ENCODE results near the gene COLQ. TPM values are rescaled to one million over a fixed set of nuclear protein-coding genes. Genes with fewer than 3 reads are reported as not detected.

Gene COLQ
- total RNA-seq, 2 experiments from 2014 or later = 2.3 to 2.9 TPM

GRCh38 chr3:15456321-15456720 is 65.2 kb downstream of the COLQ start:
- intact Hi-C loops (cut with micrococcal nuclease) = no loop called here
- ChIA-PET CTCF (no interaction called here), POLR2A (interaction anchor here (1.5 kb wide), 1 partner anchor 12 kb away, joined by 3 read pairs; no protein-coding TSS in a partner anchor)
- H3K27ac Mint-ChIP-seq = no peak overlapping the region
- no peaks in the 10 kb centered on the region for H3K27me3 Mint-ChIP-seq
- H3K36me3 Mint-ChIP-seq (ENCODE audit: low read depth) = no peaks in the 10 kb centered on the region
- no peak for TF ChIP-seq CTCF (IDR thresholded peaks at IDR 0.05)
- H3K4me3 Mint-ChIP-seq = no peak overlapping the region
- ATAC-seq (no peak), DNase-seq (no peak)
- no peaks in the 10 kb centered on the region for H3K9me3 Mint-ChIP-seq
- peaks cover 8% of the 10 kb centered on the region for H3K4me1 Mint-ChIP-seq (ENCODE audit: low read depth)

- no peaks in the 10 kb centered on the region for H3K36me3 Mint-ChIP-seq (ENCODE audit: low read depth)
- no peaks in the 10 kb centered on the region for H3K27me3 Mint-ChIP-seq
- H3K27ac Mint-ChIP-seq = no peak overlapping the region
- peaks cover 2% of the 10 kb centered on the region for H3K4me1 Mint-ChIP-seq (ENCODE audit: low read depth)
- no peak for DNase-seq
- no peak overlapping the region for H3K4me3 Mint-ChIP-seq
- ATAC-seq = no peak
- POLR2A ChIA-PET = interaction anchor here (1.5 kb wide), 1 partner anchor 11 kb away, joined by 3 read pairs; no protein-coding TSS in a partner anchor
- CTCF ChIA-PET = interaction anchor here (1.2 kb wide), 1 partner anchor 51 kb away, joined by 4 read pairs; no protein-coding TSS in a partner anchor
- intact Hi-C loops (cut with micrococcal nuclease) = no loop called here
- no peaks in the 10 kb centered on the region for H3K9me3 Mint-ChIP-seq
- TF ChIP-seq CTCF (IDR thresholded peaks at IDR 0.05) = no peak
These were observed 65.8 kb downstream of the COLQ start for GRCh38 chr3:15455756-15456155.

- no peaks in the 10 kb centered on the region for H3K27me3 Mint-ChIP-seq
- H3K27ac Mint-ChIP-seq = no peak overlapping the region
- CTCF ChIA-PET = interaction anchor here (1.2 kb wide), 1 partner anchor 50 kb away, joined by 4 read pairs; no protein-coding TSS in a partner anchor
These were observed 66.5 kb downstream of the COLQ start for GRCh38 chr3:15454965-15455364.

GRCh38 chr3:15453991-15454625 is 67.4 kb downstream of the COLQ start:
- Mint-ChIP-seq H3K4me3 (no peak overlapping the region), H3K27me3 (no peaks in the 10 kb centered on the region), H3K27ac (no peak overlapping the region), H3K36me3 (ENCODE audit: low read depth) (no peaks in the 10 kb centered on the region), H3K4me1 (ENCODE audit: low read depth) (no peaks in the 10 kb centered on the region), H3K9me3 (no peaks in the 10 kb centered on the region)
- DNase-seq (no peak), ATAC-seq (no peak)
- ChIA-PET POLR2A (no interaction called here), CTCF (no interaction called here)
- intact Hi-C loops (cut with micrococcal nuclease) = no loop called here
- no peak for TF ChIP-seq CTCF (IDR thresholded peaks at IDR 0.05)

More at GRCh38 chr3:15454965-15455364, 66.5 kb downstream of the COLQ start:
- POLR2A ChIA-PET = interaction anchor here (1.5 kb wide), 1 partner anchor 11 kb away, joined by 3 read pairs; no protein-coding TSS in a partner anchor
- intact Hi-C loops (cut with micrococcal nuclease) = no loop called here
- H3K4me1 Mint-ChIP-seq (ENCODE audit: low read depth) = no peaks in the 10 kb centered on the region
- ATAC-seq (no peak), DNase-seq (no peak)
- H3K36me3 Mint-ChIP-seq (ENCODE audit: low read depth) = no peaks in the 10 kb centered on the region
- H3K9me3 Mint-ChIP-seq = no peaks in the 10 kb centered on the region
- H3K4me3 Mint-ChIP-seq = no peak overlapping the region
- TF ChIP-seq CTCF (IDR thresholded peaks at IDR 0.05) = no peak

GRCh38 chr3:15453501-15453900 is 68.0 kb downstream of the COLQ start:
- ChIA-PET CTCF (no interaction called here), POLR2A (no interaction called here)
- no peaks in the 10 kb centered on the region for H3K9me3 Mint-ChIP-seq

More at GRCh38 chr3:15453501-15453900, 68.0 kb downstream of the COLQ start:
- no peak overlapping the region for H3K27ac Mint-ChIP-seq
- no peaks in the 10 kb centered on the region for H3K36me3 Mint-ChIP-seq (ENCODE audit: low read depth)
- intact Hi-C loops (cut with micrococcal nuclease) = no loop called here
- H3K4me3 Mint-ChIP-seq = no peak overlapping the region
- TF ChIP-seq CTCF (IDR thresholded peaks at IDR 0.05) = no peak
- ATAC-seq (no peak), DNase-seq (no peak)
- H3K4me1 Mint-ChIP-seq (ENCODE audit: low read depth) = no peaks in the 10 kb centered on the region
- no peaks in the 10 kb centered on the region for H3K27me3 Mint-ChIP-seq

All from activated CD8-positive, alpha-beta T cell treated with anti-CD3 and anti-CD28 coated beads for 36 hours (primary cell).